ENCODE measurements around the gene ELOVL7.
"Not testable (repeated sequence)": the region's sequence is repeated elsewhere in the genome, so short reads cannot be mapped to it uniquely, and the experiment has no call there.

ELOVL7 gene

DNA sequence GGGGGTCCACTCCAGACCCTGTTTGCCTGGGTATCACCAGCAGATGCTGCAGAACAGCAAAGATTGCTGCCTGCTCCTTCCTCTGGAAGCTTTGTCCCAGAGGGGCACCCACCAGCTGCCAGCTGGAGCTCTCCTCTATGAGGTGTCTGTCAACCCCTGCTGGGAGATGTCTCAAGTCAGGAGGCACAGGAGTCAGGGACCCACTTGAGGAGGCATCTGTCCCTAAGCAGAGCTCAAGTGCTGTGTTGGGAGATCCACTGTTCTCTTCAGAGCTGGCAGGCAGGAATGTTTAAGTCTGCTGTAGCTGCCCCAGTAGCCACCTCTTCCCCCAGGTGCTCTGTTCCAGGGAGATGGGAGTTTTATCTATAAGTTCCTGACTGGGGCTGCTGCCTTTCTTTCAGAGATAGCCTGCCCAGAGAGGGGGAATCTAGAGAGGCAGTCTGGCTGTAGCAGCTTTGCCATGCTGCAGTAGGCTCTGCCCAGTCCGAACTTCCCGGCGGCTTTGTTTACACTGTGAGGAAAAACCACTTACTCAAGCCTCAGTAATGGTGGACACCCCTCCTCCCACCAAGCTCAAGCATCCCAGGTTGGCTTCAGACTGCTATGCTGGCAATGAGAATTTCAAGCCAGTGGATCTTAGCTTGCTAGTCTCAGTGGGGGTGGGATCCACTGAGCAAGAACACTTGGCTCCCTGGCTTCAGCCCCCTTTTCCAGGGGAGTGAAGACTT, 128.7 kb downstream of the ELOVL7 start:
- not testable (repeated sequence) for DNase-seq (ENCODE audit: low spot score)

DNA sequence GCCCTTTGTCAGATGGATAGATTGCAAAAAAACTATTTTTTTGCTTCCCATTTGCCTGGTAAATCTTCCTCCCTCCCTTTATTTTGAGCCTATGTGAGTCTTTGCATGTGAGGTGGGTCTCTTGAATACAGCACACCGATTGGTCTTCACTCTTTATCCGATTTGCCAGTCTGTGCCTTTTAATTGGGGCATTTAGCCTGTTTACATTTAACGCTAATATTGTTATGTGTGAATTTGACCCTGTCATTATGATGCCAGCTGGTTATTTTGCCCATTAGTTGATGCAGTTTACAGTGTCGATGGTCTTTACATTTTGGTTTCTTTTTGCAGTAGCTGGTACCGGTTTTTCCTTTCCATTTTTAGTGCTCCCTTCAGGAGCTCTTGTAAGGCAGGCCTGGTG, 131.1 kb downstream of the ELOVL7 start:
- DNase-seq (ENCODE audit: low spot score) = no peak

DNA sequence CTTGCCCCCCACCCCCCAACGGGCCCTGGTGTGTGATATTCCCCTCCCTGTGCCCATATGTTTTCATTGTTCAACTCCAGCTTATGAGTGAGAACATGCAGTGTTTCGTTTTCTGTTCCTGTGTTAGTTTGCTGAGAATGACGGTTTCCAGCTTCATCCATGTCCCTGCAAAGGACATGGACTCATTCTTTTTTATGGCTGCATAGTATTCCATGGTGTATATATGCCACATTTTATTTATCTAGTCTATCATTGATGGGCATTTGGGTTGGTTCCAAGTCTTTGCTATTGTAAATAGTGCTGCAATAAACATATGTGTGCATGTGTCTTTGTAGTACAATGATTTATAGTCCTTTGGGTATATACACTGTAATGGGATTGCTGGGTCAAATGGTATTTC, 132.2 kb downstream of the ELOVL7 start:
- not testable (repeated sequence) for DNase-seq (ENCODE audit: low spot score)

DNA sequence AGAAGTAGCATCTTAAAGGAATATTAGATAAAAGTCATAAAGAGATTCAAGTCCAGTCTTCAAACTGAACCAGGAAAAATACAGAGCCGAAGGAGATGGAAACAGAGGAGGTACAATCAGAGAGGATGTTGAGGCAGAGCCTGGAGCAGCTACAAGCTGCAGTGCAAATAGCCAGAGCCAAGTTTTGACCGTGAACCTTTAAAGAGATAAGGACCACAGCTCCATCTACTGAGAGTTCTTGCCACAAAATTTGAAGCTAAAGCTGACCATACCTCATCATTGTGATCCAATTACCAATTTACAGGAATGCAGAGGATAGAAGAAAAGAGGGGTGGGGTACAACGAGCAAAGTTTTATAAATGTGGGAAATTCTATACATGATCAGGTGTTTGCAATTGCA, 133.7 kb downstream of the ELOVL7 start:
- DNase-seq (ENCODE audit: low spot score) = no peak

DNA sequence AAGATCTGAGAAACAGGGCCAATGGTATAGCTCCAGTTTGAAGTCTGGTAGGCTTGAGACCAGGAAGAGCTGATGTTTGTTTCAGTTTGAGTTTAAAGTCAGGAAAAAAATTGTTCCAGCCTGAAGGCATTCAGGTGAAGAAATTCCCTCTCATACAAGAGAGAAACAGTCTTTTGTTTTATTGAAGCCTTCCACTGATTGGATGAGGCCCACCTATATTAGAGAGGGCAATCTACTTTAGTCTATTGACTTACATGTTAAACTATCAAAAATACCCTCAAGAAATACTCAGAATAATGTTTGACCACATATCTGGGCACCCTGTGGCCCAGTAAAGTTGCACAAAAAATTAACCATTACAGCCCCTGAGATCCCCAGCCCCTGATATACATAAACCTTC, 138.9 kb downstream of the ELOVL7 start:
- DNase-seq (ENCODE audit: low spot score) = no peak

DNA sequence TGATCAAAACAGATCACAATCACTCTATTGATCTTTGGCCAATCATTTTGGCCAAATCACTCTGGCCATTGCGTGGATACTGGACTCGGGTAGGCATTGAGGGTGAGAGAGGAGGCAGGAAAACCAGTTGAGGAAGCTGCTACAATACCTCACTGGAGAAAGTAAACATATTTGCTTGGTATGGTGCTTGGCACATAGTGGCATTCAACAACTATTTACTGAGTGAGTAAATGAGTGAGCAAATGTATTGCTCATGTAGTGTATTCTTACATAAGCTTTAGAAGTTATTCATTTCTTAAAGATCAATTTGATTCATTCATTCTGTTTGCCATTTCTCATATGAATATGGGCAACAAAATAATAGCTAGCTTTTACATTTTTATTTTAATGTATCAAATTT, 140.1 kb downstream of the ELOVL7 start:
- no peak for DNase-seq (ENCODE audit: low spot score)

Data from NAMALWA (cell line).